Activated CD4-positive, alpha-beta T cell treated with anti-CD3 and anti-CD28 coated beads for 48 hours (primary cell): ENCODE results near the gene RSAD1.

Experiments used
- DNase-seq: peaks from one replicate; pipeline ENCODE4 v3.0.0-alpha.2; 2020

Gene RSAD1

GRCh38 chr17:50522766-50523165 lies 44.1 kb downstream of the RSAD1 start:
- DNase-seq, result no peak

- DNase-seq, result no peak
Observed at GRCh38 chr17:50523208-50523607, 44.5 kb downstream of the RSAD1 start.

GRCh38 chr17:50524838-50525237 lies 46.2 kb downstream of the RSAD1 start:
- no peak for DNase-seq

GRCh38 chr17:50527155-50527762 lies 48.6 kb downstream of the RSAD1 start:
- DNase-seq, result no peak

GRCh38 chr17:50527949-50528474 lies 49.4 kb downstream of the RSAD1 start:
- DNase-seq, result no peak

GRCh38 chr17:50529849-50530248 lies 51.2 kb downstream of the RSAD1 start:
- DNase-seq, result no peak

GRCh38 chr17:50531428-50532025 lies 52.9 kb downstream of the RSAD1 start:
- DNase-seq, result no peak

GRCh38 chr17:50532452-50533024 lies 53.9 kb downstream of the RSAD1 start, which contains the start of gene EPN3:
EPN3 (plus strand) TSS chr17:50532735; CDS start chr17:50536557, 3,822 bp downstream.
- DNase-seq, result no peak

- no peak for DNase-seq
Observed at GRCh38 chr17:50533185-50533584, 54.5 kb downstream of the RSAD1 start.

GRCh38 chr17:50533720-50534148 lies 55.1 kb downstream of the RSAD1 start:
- no peak for DNase-seq

GRCh38 chr17:50534222-50534978 lies 55.7 kb downstream of the RSAD1 start:
- DNase-seq, result peak; percentile 59

GRCh38 chr17:50534979-50535326 lies 56.3 kb downstream of the RSAD1 start:
- no peak for DNase-seq

GRCh38 chr17:50535407-50535806 lies 56.7 kb downstream of the RSAD1 start:
- DNase-seq, result no peak
